GM18508 (cell line): ENCODE measurements around the gene RANBP10.

Experiments
- ATAC-seq: cut with Tn5 transposase; IDR thresholded peaks from one replicate; pipeline ENCODE4 v1.9.1; 2021; ENCODE audit warnings: moderate number of reproducible peaks; ENCODE audit not compliant: insufficient read depth, unreplicated experiment

Gene RANBP10

GRCh38 chr16:67833030-67833414 lies 26.7 kb upstream of the RANBP10 start:
- ATAC-seq: no peak

- no peak for ATAC-seq
These were observed 22.3 kb upstream of the RANBP10 start for GRCh38 chr16:67828651-67829050.

GRCh38 chr16:67825906-67826305 lies 19.5 kb upstream of the RANBP10 start:
- ATAC-seq: no peak

DNA sequence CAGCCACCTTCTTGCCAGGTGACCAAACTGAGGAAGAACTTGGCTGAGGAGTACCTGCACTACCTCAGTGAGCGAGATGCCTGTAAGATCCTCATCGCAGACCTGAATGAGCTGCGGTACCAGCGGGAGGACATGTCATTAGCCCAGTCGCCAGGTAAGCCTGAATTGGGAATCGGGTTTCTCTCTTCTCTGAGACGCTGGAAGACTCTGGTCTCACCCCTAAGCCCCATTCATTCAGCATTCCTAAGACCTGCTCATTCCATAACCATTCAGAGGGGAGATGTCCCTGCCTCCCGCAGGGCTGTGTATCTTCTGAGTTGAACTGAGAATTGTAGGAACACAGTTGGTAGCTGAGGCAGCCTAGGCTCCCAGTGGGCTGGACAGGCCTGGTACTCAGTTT lies 18.8 kb upstream of the RANBP10 start:
- ATAC-seq: no peak

GRCh38 chr16:67822511-67822910 lies 16.2 kb upstream of the RANBP10 start:
- no peak for ATAC-seq

DNA sequence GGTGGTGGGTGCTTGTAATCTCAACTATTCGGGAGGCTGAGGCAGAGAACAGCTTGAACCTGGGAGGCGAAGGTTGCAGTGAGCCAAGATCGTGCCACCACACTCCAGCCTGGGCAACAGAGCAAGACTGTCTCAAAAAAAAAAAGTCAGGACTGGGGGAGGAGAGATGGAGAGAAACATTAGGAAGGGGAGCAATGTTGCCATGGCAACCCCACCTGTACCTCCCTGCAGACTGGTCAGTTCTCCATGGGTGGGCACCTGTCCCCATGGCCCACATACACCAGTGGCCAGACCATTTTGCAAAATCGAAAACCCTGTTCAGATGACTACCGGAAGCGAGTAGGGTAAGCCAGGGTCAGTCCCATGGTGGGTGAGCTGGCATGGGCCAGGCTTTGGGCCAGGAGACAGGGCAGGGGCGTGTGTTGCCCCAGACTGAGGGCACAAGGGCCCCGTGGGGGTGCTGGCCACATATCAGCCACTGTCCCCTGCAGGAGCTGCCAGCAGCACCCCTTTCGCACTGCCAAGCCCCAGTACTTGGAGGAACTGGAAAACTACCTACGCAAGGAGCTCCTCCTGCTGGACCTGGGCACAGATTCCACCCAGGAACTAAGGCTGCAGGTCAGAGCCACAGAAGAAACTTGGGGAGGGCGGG lies 14.4 kb upstream of the RANBP10 start:
- ATAC-seq: no peak

DNA sequence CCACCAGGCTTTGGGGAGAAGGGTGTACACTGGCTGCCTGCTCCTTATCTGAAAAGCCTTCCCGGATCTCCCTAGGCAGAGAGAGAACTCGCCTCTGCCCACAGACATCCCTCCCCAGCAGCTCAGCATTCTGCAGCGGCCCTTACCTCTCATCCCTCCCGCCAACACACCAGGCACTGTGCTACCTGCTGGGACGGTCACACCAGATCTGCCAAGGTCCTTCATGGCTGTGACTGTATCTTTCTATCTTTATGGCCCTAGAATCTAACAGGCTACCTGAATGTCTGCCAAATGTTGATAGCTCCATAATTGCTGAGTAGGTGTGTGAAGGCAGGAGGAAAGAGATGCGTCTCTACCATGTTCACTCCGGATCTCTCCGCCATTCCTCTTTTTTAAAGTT lies 8.2 kb upstream of the RANBP10 start:
- ATAC-seq: no peak

- ATAC-seq: no peak
These were observed 5.5 kb upstream of the RANBP10 start for GRCh38 chr16:67811899-67812298.

- ATAC-seq: no peak
These were observed 855 bp upstream of the RANBP10 start for GRCh38 chr16:67807148-67807682.

DNA sequence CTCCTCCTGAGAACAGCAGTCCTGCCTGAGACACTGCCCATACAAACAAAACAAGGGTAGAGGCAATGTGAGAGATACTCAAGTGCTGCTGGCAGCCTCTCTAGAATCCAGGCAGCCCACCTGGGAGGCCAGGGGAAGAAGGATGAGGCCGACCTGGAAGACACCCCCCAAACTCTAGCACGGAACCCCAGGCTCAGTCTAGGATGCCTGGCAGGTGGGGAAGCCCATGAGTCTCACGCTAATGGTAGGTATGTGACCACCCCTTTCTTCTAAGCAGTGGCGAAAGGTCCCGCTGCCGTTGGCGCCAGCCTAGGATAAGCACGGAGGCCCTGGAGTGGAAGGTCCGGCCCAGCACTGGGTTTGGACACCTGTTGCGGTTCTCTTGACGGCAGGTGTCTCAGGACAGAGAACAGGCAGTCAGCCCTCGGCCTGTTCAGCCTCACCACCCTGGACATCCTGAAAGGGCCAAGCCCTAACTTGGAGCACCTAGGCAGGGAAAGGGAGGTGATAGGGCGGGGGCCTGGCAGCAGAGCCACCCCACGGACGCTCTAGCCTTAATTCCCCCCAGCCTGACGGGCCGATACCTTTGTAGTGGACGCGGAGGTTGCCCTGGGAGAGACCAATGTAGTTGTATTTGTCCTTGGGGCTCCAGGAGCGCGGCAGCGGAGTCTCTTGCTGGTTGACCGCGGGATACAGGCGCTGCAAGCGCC lies 487 bp downstream of the RANBP10 start:
- ATAC-seq: no peak

GRCh38 chr16:67804853-67805542 lies 1.4 kb downstream of the RANBP10 start:
- ATAC-seq: no peak

GRCh38 chr16:67803894-67804293 lies 2.5 kb downstream of the RANBP10 start:
- no peak for ATAC-seq

DNA sequence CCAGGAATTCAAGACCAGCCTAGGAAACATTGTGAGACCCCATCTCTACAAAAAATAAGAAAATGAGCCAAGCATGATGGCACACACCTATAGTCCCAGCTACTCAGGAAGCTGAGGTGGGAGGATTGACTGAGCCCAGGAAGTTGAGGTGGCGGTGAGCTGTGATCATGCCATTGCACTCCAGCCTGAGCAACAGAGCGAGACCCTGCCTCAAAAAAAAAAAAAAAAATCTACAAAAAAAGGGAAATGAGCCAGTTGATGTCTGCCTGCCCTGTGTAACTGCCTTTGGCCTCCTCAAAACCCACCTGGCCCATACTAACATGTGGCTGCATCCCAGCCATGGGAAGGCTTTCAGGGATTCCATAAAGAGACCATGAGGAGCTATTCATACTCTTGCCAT lies 4.5 kb downstream of the RANBP10 start:
- ATAC-seq: no peak

DNA sequence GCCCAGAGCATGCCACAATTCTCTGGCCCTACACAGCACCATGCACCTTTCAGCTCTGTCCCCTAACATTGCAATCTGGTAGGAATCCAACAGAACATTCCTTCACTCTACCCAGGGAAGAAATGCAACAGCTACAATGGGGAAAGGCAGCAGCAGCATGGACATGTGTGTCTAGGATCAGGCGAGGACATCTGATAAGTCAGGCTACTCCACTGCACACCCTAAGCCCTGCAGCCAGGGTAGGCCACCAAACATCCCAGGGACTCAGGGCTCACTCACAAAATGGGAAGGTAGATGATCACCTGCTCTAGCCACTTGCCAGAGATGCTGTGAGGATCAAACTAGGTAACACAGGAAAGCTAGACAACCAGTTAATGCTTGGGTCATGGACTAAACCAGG lies 5.1 kb downstream of the RANBP10 start:
- no peak for ATAC-seq

- ATAC-seq: no peak
These were observed 5.9 kb downstream of the RANBP10 start for GRCh38 chr16:67800338-67800926.

- no peak for ATAC-seq
These were observed 10.2 kb downstream of the RANBP10 start for GRCh38 chr16:67796099-67796718.

DNA sequence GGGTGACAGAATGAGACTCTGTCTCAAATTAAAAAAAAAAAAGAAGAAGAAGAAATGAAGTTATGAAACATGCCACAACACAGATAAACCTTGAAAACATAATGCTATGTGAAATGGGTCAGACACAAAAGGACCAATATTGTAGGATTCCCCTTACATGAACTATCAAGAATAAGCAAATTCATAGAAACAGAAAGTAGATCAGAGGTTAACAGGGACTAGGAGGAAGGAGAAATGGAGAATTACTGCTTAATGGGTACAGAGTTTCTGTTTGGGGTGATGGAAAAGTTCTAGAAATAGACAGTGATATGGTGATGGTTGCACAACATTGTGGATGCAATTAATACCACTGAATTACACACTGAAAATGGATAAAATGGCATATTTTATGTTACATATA lies 16.3 kb downstream of the RANBP10 start:
- no peak for ATAC-seq

- ATAC-seq: no peak
These were observed 19.9 kb downstream of the RANBP10 start for GRCh38 chr16:67786491-67786890.

DNA sequence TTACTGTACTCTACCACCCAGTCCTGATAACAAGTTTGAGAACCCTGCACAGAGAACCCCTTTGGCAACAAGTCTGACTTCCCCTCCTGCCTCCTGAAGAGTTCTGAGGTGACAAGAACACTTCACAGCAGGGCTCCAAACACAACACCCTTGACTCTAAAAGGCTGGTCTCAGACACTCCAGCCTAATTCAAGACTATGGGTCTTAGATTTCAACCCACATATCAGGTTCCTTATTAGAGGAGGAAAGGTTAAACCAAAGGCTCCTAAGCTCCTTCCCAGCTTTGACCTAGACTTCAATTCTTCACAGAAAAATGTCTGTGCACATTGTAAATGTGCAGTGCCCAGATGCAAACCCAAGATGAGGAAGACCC lies 23.0 kb downstream of the RANBP10 start:
- no peak for ATAC-seq

DNA sequence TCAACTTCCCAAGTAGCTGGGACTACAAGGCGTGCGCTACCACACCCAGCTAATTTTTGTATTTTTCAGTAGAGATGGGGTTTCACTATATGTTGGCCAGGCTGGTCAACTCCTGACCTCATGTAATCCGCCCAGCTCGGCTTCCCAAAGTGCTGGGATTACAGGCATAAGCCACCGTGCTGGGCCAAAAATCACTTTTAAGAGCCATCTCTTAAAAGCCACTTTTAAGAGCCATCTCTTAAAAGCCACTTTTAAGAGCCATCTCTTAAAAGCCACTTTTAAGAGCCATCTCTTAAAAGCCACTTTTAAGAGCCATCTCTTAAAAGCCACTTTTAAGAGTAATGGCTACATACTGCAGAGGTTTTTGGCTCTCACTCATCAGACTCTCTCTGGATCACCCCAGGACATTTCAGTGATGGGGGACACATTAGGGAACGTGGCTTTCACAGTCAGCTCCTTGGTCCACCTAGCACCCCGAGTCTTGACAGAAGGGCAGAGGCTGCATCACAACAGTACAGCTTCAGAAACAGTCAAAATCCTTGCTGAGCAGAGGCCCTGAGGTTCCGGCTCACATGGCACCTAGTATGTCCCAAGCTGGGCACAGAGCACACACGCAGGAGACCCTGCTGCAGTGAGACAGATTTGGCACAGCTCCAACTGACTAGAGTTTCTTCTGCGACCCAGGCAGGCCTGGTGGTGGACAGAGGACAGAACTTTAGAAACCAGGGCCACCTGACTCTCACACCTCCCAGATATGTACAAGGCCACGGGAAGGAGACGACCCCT lies 23.6 kb downstream of the RANBP10 start:
- no peak for ATAC-seq
